Measurements from ENCODE around the gene INAFM2.

INAFM2 gene

GRCh38 chr15:40344631-40345120 is 21.2 kb downstream of the INAFM2 start:
- peak in 10 of 14 donors; percentile 18 to 76 (median 30) for DNase-seq

GRCh38 chr15:40345225-40345866 is 21.9 kb downstream of the INAFM2 start:
- no peak for DNase-seq

- no peak for DNase-seq
Observed at GRCh38 chr15:40345867-40346578, 22.5 kb downstream of the INAFM2 start.

- peak in 1 of 14 donors; percentile 20 for DNase-seq
Observed at GRCh38 chr15:40346579-40347558, 23.4 kb downstream of the INAFM2 start.

GRCh38 chr15:40347559-40348473 is 24.3 kb downstream of the INAFM2 start:
- no peak for DNase-seq

GRCh38 chr15:40348474-40348870 is 25.0 kb downstream of the INAFM2 start:
- no peak for DNase-seq

- DNase-seq, result no peak
Observed at GRCh38 chr15:40349163-40349562, 25.7 kb downstream of the INAFM2 start.

GRCh38 chr15:40352281-40352901 is 28.9 kb downstream of the INAFM2 start:
- no peak for DNase-seq

GRCh38 chr15:40353697-40354096 is 30.2 kb downstream of the INAFM2 start:
- peak in 1 of 14 donors; percentile 75 for DNase-seq

- DNase-seq, result peak in 3 of 14 donors; percentile 27 to 96 (median 33)
Observed at GRCh38 chr15:40354408-40355171, 31.1 kb downstream of the INAFM2 start.

GRCh38 chr15:40355976-40356585 is 32.6 kb downstream of the INAFM2 start:
- DNase-seq, result no peak

- peak in 1 of 14 donors; percentile 19 for DNase-seq
Observed at GRCh38 chr15:40357246-40357645, 33.8 kb downstream of the INAFM2 start.

GRCh38 chr15:40357723-40358470 is 34.4 kb downstream of the INAFM2 start, which contains the start of gene DISP2:
Gene DISP2, plus strand, starts transcription at chr15:40358219. Its CDS starts 103 bp downstream, at chr15:40358322.
- DNase-seq, result peak in 13 of 14 donors; percentile 49 to 90 (median 77)

GRCh38 chr15:40358471-40359353 is 35.2 kb downstream of the INAFM2 start:
- peak in 2 of 14 donors; percentile 55 to 70 for DNase-seq

GRCh38 chr15:40360015-40360414 is 36.5 kb downstream of the INAFM2 start:
- no peak for DNase-seq

GRCh38 chr15:40361640-40362039 is 38.1 kb downstream of the INAFM2 start:
- DNase-seq, result peak in 1 of 14 donors; percentile 47

- DNase-seq, result no peak
Observed at GRCh38 chr15:40363611-40364010, 40.1 kb downstream of the INAFM2 start.

GRCh38 chr15:40364251-40364650 is 40.8 kb downstream of the INAFM2 start:
- DNase-seq, result no peak

Data from C1 segment of cervical spinal cord (tissue), 14 donors.